Measurements from ENCODE around the gene PDAP1. TPM values are rescaled to one million over a fixed set of nuclear protein-coding genes. Genes with fewer than 3 reads are reported as not detected.

The PDAP1 gene
- total and polyA plus RNA-seq, 2 of the 13 experiments (the other 11 are each of a cell fraction or from before 2014, with no cell fraction given) = 13.0 to 100 TPM

DNA sequence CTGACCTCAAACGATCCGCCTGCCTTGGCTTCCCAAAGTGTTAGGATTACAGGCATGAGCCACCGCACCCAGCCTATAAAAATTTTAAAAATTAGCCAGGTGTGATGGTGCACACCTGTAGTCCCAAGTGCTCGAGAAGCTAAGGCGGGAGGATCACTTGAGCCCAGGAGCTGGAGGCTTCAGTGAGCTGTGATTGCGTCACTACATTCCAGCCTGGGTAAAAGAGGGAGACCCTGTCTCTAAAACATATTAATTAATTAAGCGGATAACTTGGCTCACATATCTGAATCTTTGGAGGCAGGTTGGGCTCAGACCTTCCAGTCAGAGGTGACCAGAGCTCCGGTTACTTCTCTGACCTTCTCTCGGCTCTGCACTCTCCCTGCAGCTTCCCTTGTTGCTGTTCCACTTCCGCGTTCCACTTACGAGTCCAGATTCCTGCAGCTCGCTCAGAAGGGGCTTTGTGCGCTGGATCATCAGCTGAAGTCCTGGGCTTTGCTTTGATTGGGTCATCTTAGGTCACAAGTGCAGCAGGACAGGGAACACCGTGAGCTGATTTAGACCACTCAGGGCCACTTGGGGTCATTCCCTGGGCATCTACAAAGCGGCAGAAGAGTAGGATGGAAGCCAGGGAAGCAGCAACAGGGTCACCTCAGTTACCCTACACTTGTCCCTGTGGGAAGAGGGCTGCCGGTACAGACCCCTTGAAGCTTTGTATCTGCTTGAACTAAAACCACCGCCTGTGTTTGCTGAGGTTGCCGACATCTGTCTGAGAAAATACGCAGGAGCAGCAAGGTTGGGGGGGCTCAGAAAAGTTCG lies 35.9 kb downstream of the PDAP1 start (continued):
- TF ChIP-seq, protein P1, sequence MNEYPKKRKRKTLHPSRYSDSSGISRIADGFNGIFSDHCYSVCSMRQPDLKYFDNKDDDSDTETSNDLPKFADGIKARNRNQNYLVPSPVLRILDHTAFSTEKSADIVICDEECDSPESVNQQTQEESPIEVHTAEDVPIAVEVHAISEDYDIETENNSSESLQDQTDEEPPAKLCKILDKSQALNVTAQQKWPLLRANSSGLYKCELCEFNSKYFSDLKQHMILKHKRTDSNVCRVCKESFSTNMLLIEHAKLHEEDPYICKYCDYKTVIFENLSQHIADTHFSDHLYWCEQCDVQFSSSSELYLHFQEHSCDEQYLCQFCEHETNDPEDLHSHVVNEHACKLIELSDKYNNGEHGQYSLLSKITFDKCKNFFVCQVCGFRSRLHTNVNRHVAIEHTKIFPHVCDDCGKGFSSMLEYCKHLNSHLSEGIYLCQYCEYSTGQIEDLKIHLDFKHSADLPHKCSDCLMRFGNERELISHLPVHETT (CRISPR knock-in tag; conservative IDR thresholded peaks at IDR 0.05) = no peak
- TF ChIP-seq NCOA2 (CRISPR knock-in tag; IDR thresholded peaks at IDR 0.05) (peak; percentile 80), TARDBP (CRISPR knock-in tag; IDR thresholded peaks at IDR 0.05) (peak; percentile 78), SRSF4 (IDR thresholded peaks at IDR 0.05; ENCODE audit: low read depth, low read length, poor library complexity, severe bottlenecking) (no peak), ZNF782 (CRISPR knock-in tag; IDR thresholded peaks at IDR 0.05; ENCODE audit: borderline replicate concordance) (no peak; the same call in 1 of the 2 replicates), PHF21A (CRISPR knock-in tag; IDR thresholded peaks at IDR 0.05) (peak; percentile 93), ZKSCAN5 (CRISPR knock-in tag; IDR thresholded peaks at IDR 0.05) (no peak), ZNF660 (CRISPR knock-in tag; IDR thresholded peaks at IDR 0.05; ENCODE audit: borderline replicate concordance, low read depth) (no peak), FIP1L1 (IDR thresholded peaks at IDR 0.05; ENCODE audit: borderline replicate concordance, insufficient read depth, low read depth, low read length) (no peak), FOXK2 (IDR thresholded peaks at IDR 0.05) (peak; percentile 95), ZC3H4 (CRISPR knock-in tag; IDR thresholded peaks at IDR 0.05; ENCODE audit: borderline replicate concordance) (no peak), SMARCE1 (IDR thresholded peaks at IDR 0.05; ENCODE audit: borderline replicate concordance) (no peak), ZNF616 (CRISPR knock-in tag; IDR thresholded peaks at IDR 0.05; ENCODE audit: low read depth) (no peak)
- TF ChIP-seq, protein P2, sequence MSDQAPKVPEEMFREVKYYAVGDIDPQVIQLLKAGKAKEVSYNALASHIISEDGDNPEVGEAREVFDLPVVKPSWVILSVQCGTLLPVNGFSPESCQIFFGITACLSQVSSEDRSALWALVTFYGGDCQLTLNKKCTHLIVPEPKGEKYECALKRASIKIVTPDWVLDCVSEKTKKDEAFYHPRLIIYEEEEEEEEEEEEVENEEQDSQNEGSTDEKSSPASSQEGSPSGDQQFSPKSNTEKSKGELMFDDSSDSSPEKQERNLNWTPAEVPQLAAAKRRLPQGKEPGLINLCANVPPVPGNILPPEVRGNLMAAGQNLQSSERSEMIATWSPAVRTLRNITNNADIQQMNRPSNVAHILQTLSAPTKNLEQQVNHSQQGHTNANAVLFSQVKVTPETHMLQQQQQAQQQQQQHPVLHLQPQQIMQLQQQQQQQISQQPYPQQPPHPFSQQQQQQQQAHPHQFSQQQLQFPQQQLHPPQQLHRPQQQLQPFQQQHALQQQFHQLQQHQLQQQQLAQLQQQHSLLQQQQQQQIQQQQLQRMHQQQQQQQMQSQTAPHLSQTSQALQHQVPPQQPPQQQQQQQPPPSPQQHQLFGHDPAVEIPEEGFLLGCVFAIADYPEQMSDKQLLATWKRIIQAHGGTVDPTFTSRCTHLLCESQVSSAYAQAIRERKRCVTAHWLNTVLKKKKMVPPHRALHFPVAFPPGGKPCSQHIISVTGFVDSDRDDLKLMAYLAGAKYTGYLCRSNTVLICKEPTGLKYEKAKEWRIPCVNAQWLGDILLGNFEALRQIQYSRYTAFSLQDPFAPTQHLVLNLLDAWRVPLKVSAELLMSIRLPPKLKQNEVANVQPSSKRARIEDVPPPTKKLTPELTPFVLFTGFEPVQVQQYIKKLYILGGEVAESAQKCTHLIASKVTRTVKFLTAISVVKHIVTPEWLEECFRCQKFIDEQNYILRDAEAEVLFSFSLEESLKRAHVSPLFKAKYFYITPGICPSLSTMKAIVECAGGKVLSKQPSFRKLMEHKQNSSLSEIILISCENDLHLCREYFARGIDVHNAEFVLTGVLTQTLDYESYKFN (CRISPR knock-in tag; conservative IDR thresholded peaks at IDR 0.05) = peak; percentile 84
- TF ChIP-seq, protein P3, sequence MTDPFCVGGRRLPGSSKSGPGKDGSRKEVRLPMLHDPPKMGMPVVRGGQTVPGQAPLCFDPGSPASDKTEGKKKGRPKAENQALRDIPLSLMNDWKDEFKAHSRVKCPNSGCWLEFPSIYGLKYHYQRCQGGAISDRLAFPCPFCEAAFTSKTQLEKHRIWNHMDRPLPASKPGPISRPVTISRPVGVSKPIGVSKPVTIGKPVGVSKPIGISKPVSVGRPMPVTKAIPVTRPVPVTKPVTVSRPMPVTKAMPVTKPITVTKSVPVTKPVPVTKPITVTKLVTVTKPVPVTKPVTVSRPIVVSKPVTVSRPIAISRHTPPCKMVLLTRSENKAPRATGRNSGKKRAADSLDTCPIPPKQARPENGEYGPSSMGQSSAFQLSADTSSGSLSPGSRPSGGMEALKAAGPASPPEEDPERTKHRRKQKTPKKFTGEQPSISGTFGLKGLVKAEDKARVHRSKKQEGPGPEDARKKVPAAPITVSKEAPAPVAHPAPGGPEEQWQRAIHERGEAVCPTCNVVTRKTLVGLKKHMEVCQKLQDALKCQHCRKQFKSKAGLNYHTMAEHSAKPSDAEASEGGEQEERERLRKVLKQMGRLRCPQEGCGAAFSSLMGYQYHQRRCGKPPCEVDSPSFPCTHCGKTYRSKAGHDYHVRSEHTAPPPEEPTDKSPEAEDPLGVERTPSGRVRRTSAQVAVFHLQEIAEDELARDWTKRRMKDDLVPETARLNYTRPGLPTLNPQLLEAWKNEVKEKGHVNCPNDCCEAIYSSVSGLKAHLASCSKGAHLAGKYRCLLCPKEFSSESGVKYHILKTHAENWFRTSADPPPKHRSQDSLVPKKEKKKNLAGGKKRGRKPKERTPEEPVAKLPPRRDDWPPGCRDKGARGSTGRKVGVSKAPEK (CRISPR knock-in tag; IDR thresholded peaks at IDR 0.05; ENCODE audit: borderline replicate concordance) = no peak
- TF ChIP-seq, protein P4, sequence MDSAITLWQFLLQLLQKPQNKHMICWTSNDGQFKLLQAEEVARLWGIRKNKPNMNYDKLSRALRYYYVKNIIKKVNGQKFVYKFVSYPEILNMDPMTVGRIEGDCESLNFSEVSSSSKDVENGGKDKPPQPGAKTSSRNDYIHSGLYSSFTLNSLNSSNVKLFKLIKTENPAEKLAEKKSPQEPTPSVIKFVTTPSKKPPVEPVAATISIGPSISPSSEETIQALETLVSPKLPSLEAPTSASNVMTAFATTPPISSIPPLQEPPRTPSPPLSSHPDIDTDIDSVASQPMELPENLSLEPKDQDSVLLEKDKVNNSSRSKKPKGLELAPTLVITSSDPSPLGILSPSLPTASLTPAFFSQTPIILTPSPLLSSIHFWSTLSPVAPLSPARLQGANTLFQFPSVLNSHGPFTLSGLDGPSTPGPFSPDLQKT (CRISPR knock-in tag; IDR thresholded peaks at IDR 0.05; ENCODE audit: borderline replicate concordance) = no peak
- TF ChIP-seq, protein P5, sequence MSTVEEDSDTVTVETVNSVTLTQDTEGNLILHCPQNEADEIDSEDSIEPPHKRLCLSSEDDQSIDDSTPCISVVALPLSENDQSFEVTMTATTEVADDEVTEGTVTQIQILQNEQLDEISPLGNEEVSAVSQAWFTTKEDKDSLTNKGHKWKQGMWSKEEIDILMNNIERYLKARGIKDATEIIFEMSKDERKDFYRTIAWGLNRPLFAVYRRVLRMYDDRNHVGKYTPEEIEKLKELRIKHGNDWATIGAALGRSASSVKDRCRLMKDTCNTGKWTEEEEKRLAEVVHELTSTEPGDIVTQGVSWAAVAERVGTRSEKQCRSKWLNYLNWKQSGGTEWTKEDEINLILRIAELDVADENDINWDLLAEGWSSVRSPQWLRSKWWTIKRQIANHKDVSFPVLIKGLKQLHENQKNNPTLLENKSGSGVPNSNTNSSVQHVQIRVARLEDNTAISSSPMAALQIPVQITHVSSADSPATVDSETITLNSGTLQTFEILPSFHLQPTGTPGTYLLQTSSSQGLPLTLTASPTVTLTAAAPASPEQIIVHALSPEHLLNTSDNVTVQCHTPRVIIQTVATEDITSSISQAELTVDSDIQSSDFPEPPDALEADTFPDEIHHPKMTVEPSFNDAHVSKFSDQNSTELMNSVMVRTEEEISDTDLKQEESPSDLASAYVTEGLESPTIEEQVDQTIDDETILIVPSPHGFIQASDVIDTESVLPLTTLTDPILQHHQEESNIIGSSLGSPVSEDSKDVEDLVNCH (CRISPR knock-in tag; IDR thresholded peaks at IDR 0.05) = no peak
